Superior temporal gyrus (tissue), 1 donor: ENCODE results near the gene LRRD1.
"Not testable (repeated sequence)": the region's sequence is repeated elsewhere in the genome, so short reads cannot be mapped to it uniquely, and the experiment has no call there.

Source experiments
- DNase-seq: peaks from one replicate; pipeline ENCODE4 v3.0.0-alpha.2; 2016; ENCODE audit errors: extremely low spot score

LRRD1 gene

GRCh38 chr7:92141161-92141560 lies 37.8 kb downstream of the LRRD1 start:
- DNase-seq: no peak

- DNase-seq: no peak
Observed at GRCh38 chr7:92137557-92137956, 41.4 kb downstream of the LRRD1 start.

- DNase-seq: peak; percentile 68
Observed at GRCh38 chr7:92135052-92135889, 43.7 kb downstream of the LRRD1 start.

GRCh38 chr7:92134271-92135051 lies 44.5 kb downstream of the LRRD1 start, which contains the start of gene CYP51A1:
CYP51A1 (minus strand) TSS chr7:92134477; CDS start chr7:92134364, 113 bp downstream.
- DNase-seq: peak; percentile 92

- peak; percentile 71 for DNase-seq
Observed at GRCh38 chr7:92133737-92134270, 45.1 kb downstream of the LRRD1 start.

- DNase-seq: no peak
Observed at GRCh38 chr7:92133133-92133736, 45.7 kb downstream of the LRRD1 start.

GRCh38 chr7:92131764-92132330 lies 47.1 kb downstream of the LRRD1 start:
- DNase-seq: no peak

GRCh38 chr7:92131093-92131492 lies 47.8 kb downstream of the LRRD1 start:
- no peak for DNase-seq

- DNase-seq: no peak
Observed at GRCh38 chr7:92121681-92122080, 57.3 kb downstream of the LRRD1 start.

- no peak for DNase-seq
Observed at GRCh38 chr7:92119213-92119759, 59.7 kb downstream of the LRRD1 start.

- DNase-seq: no peak
Observed at GRCh38 chr7:92116949-92117348, 62.0 kb downstream of the LRRD1 start.

- DNase-seq: no peak
Observed at GRCh38 chr7:92115821-92116220, 63.1 kb downstream of the LRRD1 start.

GRCh38 chr7:92110857-92111256 lies 68.1 kb downstream of the LRRD1 start:
- no peak for DNase-seq

- no peak for DNase-seq
Observed at GRCh38 chr7:92108821-92109220, 70.1 kb downstream of the LRRD1 start.

- not testable (repeated sequence) for DNase-seq
Observed at GRCh38 chr7:92102862-92103261, 76.1 kb downstream of the LRRD1 start.

GRCh38 chr7:92100534-92100933 lies 78.4 kb downstream of the LRRD1 start:
- DNase-seq: no peak

- DNase-seq: no peak
Observed at GRCh38 chr7:92095380-92095779, 83.6 kb downstream of the LRRD1 start.
